ENCODE data around the gene SCP2D1. TPM values are rescaled to one million over a fixed set of nuclear protein-coding genes. Genes with fewer than 3 reads are reported as not detected.
A peak's percentile ranks its signal among the peaks of the same experiment; 100 is the strongest.

SCP2D1 gene
- total and polyA plus RNA-seq, 3 experiments from 2014 or later = not detected

GRCh38 chr20:18847226-18847755 is 33.7 kb downstream of the SCP2D1 start:
- Mint-ChIP-seq H3K27me3 (peaks cover 10 to 15% of the 10 kb centered on the region in 2 donors), H3K4me1 (no peaks in the 10 kb centered on the region), H3K27ac (no peak overlapping the region), H3K4me3 (no peak overlapping the region), H3K36me3 (no peaks in the 10 kb centered on the region), H3K9me3 (no peaks in the 10 kb centered on the region)
- H3K4me1 ChIP-seq (ENCODE audit: insufficient read depth, low read length) = no peaks in the 10 kb centered on the region
- POLR2A ChIA-PET = no interaction called here
- no peaks in the 10 kb centered on the region for H3K9me3 ChIP-seq (ENCODE audit: low read length)
- DNase-seq = no peak
- no peaks in the 10 kb centered on the region for H3K27me3 ChIP-seq (ENCODE audit: insufficient read depth, low read length, poor library complexity, severe bottlenecking)
- CTCF ChIA-PET = no interaction called here
- H3K27ac ChIP-seq (ENCODE audit: low read depth, low read length) = no peak overlapping the region
- H3K36me3 ChIP-seq (ENCODE audit: insufficient read depth, low read length) = no peaks in the 10 kb centered on the region
- no peak overlapping the region for H3K4me3 ChIP-seq (ENCODE audit: low read length)

- Histone ChIP-seq H3K27ac (ENCODE audit: low read depth, low read length) (no peak overlapping the region), H3K36me3 (ENCODE audit: insufficient read depth, low read length) (no peaks in the 10 kb centered on the region), H3K9me3 (ENCODE audit: low read length) (no peaks in the 10 kb centered on the region), H3K4me3 (ENCODE audit: low read length) (no peak overlapping the region), H3K4me1 (ENCODE audit: insufficient read depth, low read length) (no peaks in the 10 kb centered on the region), H3K27me3 (ENCODE audit: insufficient read depth, low read length, poor library complexity, severe bottlenecking) (no peaks in the 10 kb centered on the region)
- POLR2A ChIA-PET = no interaction called here
- CTCF ChIA-PET = no interaction called here
- H3K27me3 Mint-ChIP-seq = peaks cover 10 to 20% of the 10 kb centered on the region in 2 donors
- H3K9me3 Mint-ChIP-seq = no peaks in the 10 kb centered on the region
- H3K36me3 Mint-ChIP-seq = no peaks in the 10 kb centered on the region
- no peaks in the 10 kb centered on the region for H3K4me1 Mint-ChIP-seq
- no peak overlapping the region for H3K27ac Mint-ChIP-seq
- no peak for DNase-seq
- H3K4me3 Mint-ChIP-seq = no peak overlapping the region
Measured at GRCh38 chr20:18849131-18849530, 35.5 kb downstream of the SCP2D1 start.

GRCh38 chr20:18851629-18852028 is 38.0 kb downstream of the SCP2D1 start:
- H3K27ac ChIP-seq (ENCODE audit: low read depth, low read length) = no peak overlapping the region
- no peaks in the 10 kb centered on the region for H3K36me3 Mint-ChIP-seq
- ChIA-PET POLR2A (no interaction called here), CTCF (no interaction called here)
- H3K27me3 Mint-ChIP-seq = peaks cover 9 to 34% of the 10 kb centered on the region in 2 donors
- H3K4me3 ChIP-seq (ENCODE audit: low read length) = no peak overlapping the region
- H3K27me3 ChIP-seq (ENCODE audit: insufficient read depth, low read length, poor library complexity, severe bottlenecking) = no peaks in the 10 kb centered on the region
- no peaks in the 10 kb centered on the region for H3K36me3 ChIP-seq (ENCODE audit: insufficient read depth, low read length)
- DNase-seq = no peak
- no peak overlapping the region for H3K4me3 Mint-ChIP-seq
- no peaks in the 10 kb centered on the region for H3K9me3 Mint-ChIP-seq
- H3K9me3 ChIP-seq (ENCODE audit: low read length) = no peaks in the 10 kb centered on the region
- no peak overlapping the region for H3K27ac Mint-ChIP-seq
- H3K4me1 ChIP-seq (ENCODE audit: insufficient read depth, low read length) = no peaks in the 10 kb centered on the region
- H3K4me1 Mint-ChIP-seq = no peaks in the 10 kb centered on the region

GRCh38 chr20:18852318-18852717 is 38.7 kb downstream of the SCP2D1 start:
- Histone ChIP-seq H3K36me3 (ENCODE audit: insufficient read depth, low read length) (no peaks in the 10 kb centered on the region), H3K27ac (ENCODE audit: low read depth, low read length) (no peak overlapping the region), H3K4me3 (ENCODE audit: low read length) (no peak overlapping the region), H3K9me3 (ENCODE audit: low read length) (no peaks in the 10 kb centered on the region), H3K4me1 (ENCODE audit: insufficient read depth, low read length) (no peaks in the 10 kb centered on the region), H3K27me3 (ENCODE audit: insufficient read depth, low read length, poor library complexity, severe bottlenecking) (no peaks in the 10 kb centered on the region)
- Mint-ChIP-seq H3K27ac (no peak overlapping the region), H3K27me3 (peaks cover 13 to 39% of the 10 kb centered on the region in 2 donors), H3K4me1 (no peaks in the 10 kb centered on the region), H3K9me3 (no peaks in the 10 kb centered on the region), H3K36me3 (no peaks in the 10 kb centered on the region), H3K4me3 (no peak overlapping the region)
- CTCF ChIA-PET = no interaction called here
- no peak for DNase-seq
- POLR2A ChIA-PET = no interaction called here

- Histone ChIP-seq H3K36me3 (ENCODE audit: insufficient read depth, low read length) (no peaks in the 10 kb centered on the region), H3K4me1 (ENCODE audit: insufficient read depth, low read length) (no peaks in the 10 kb centered on the region), H3K27me3 (ENCODE audit: insufficient read depth, low read length, poor library complexity, severe bottlenecking) (no peaks in the 10 kb centered on the region), H3K4me3 (ENCODE audit: low read length) (no peak overlapping the region), H3K27ac (ENCODE audit: low read depth, low read length) (no peak overlapping the region), H3K9me3 (ENCODE audit: low read length) (no peaks in the 10 kb centered on the region)
- ChIA-PET POLR2A (no interaction called here), CTCF (no interaction called here)
- Mint-ChIP-seq H3K4me3 (no peak overlapping the region), H3K9me3 (no peaks in the 10 kb centered on the region), H3K27ac (no peak overlapping the region), H3K36me3 (no peaks in the 10 kb centered on the region), H3K4me1 (no peaks in the 10 kb centered on the region), H3K27me3 (peaks cover 11 to 42% of the 10 kb centered on the region in 2 donors)
- no peak for DNase-seq
Measured at GRCh38 chr20:18853216-18853615, 39.6 kb downstream of the SCP2D1 start.

- peaks cover 14 to 47% of the 10 kb centered on the region in 2 donors for H3K27me3 Mint-ChIP-seq
- ChIA-PET POLR2A (no interaction called here), CTCF (interaction anchor here (1.0 kb wide), 1 partner anchor 222 kb away, joined by 3 read pairs; no protein-coding TSS in a partner anchor)
- Histone ChIP-seq H3K4me3 (ENCODE audit: low read length) (no peak overlapping the region), H3K27me3 (ENCODE audit: insufficient read depth, low read length, poor library complexity, severe bottlenecking) (no peaks in the 10 kb centered on the region), H3K27ac (ENCODE audit: low read depth, low read length) (no peak overlapping the region), H3K36me3 (ENCODE audit: insufficient read depth, low read length) (no peaks in the 10 kb centered on the region), H3K4me1 (ENCODE audit: insufficient read depth, low read length) (no peaks in the 10 kb centered on the region), H3K9me3 (ENCODE audit: low read length) (no peaks in the 10 kb centered on the region)
- no peaks in the 10 kb centered on the region for H3K9me3 Mint-ChIP-seq
- H3K4me1 Mint-ChIP-seq = no peaks in the 10 kb centered on the region
- H3K4me3 Mint-ChIP-seq = no peak overlapping the region
- H3K36me3 Mint-ChIP-seq = no peaks in the 10 kb centered on the region
- H3K27ac Mint-ChIP-seq = no peak overlapping the region
- no peak for DNase-seq
Measured at GRCh38 chr20:18853946-18854646, 40.5 kb downstream of the SCP2D1 start.

- no peaks in the 10 kb centered on the region for H3K27me3 ChIP-seq (ENCODE audit: insufficient read depth, low read length, poor library complexity, severe bottlenecking)
- CTCF ChIA-PET = interaction anchor here (0.9 kb wide), 1 partner anchor 169 kb away, joined by 4 read pairs; no protein-coding TSS in a partner anchor
Measured at GRCh38 chr20:18855882-18856281, 42.3 kb downstream of the SCP2D1 start.

GRCh38 chr20:18856873-18857272 is 43.3 kb downstream of the SCP2D1 start:
- ChIA-PET CTCF (no interaction called here), POLR2A (no interaction called here)
- no peaks in the 10 kb centered on the region for H3K27me3 ChIP-seq (ENCODE audit: insufficient read depth, low read length, poor library complexity, severe bottlenecking)
- peaks cover 10 to 35% of the 10 kb centered on the region in 2 donors for H3K27me3 Mint-ChIP-seq
- no peak overlapping the region for H3K27ac ChIP-seq (ENCODE audit: low read depth, low read length)
- DNase-seq = no peak
- H3K4me3 ChIP-seq (ENCODE audit: low read length) = no peak overlapping the region
- no peaks in the 10 kb centered on the region for H3K36me3 ChIP-seq (ENCODE audit: insufficient read depth, low read length)
- no peaks in the 10 kb centered on the region for H3K4me1 Mint-ChIP-seq
- H3K36me3 Mint-ChIP-seq = no peaks in the 10 kb centered on the region
- H3K9me3 Mint-ChIP-seq = peaks cover 4 to 8% (median 4%) of the 10 kb centered on the region in 5 donors
- H3K4me3 Mint-ChIP-seq = no peak overlapping the region
- peak overlapping the region in 1 of 8 donors; percentile 12 for H3K27ac Mint-ChIP-seq
- no peaks in the 10 kb centered on the region for H3K9me3 ChIP-seq (ENCODE audit: low read length)
- no peaks in the 10 kb centered on the region for H3K4me1 ChIP-seq (ENCODE audit: insufficient read depth, low read length)

More at GRCh38 chr20:18855882-18856281, 42.3 kb downstream of the SCP2D1 start:
- Histone ChIP-seq H3K4me3 (ENCODE audit: low read length) (no peak overlapping the region), H3K27ac (ENCODE audit: low read depth, low read length) (no peak overlapping the region), H3K9me3 (ENCODE audit: low read length) (no peaks in the 10 kb centered on the region), H3K36me3 (ENCODE audit: insufficient read depth, low read length) (no peaks in the 10 kb centered on the region), H3K4me1 (ENCODE audit: insufficient read depth, low read length) (no peaks in the 10 kb centered on the region)
- Mint-ChIP-seq H3K36me3 (no peaks in the 10 kb centered on the region), H3K27ac (no peak overlapping the region), H3K27me3 (peaks cover 14 to 40% of the 10 kb centered on the region in 2 donors), H3K4me3 (no peak overlapping the region), H3K4me1 (no peaks in the 10 kb centered on the region), H3K9me3 (peaks cover 4 to 5% (median 4%) of the 10 kb centered on the region in 5 donors)
- no peak for DNase-seq
- POLR2A ChIA-PET = no interaction called here
